ENCODE data around the gene TULP1. TPM values are rescaled to one million over a fixed set of nuclear protein-coding genes. Genes with fewer than 3 reads are reported as not detected.

Gene TULP1
- total RNA-seq, 1 experiment from 2014 or later: not detected

DNA sequence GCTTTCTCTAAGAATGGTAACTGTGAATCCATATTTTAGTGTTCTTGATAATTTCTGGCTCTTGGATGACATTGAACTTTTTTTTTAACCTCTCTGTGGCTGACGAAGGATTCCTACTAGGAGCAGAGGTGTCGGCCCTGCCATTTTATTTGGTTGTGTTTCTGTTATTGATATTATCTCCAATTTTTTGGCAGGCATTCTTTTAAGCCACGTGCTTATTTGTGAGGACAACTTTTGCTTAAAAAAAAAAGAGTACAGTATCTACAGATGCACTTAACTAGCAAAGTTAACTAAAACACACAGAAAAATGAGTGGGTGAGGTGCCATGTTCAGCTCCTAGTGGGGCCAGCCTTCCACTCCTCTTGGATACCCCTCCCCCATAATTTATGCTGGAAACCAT is 59.5 kb downstream of the TULP1 start:
- H3K9ac ChIP-seq (ENCODE audit: low read length): peak overlapping the region; percentile 78
- peak overlapping the region; percentile 78 for H3K4me3 ChIP-seq (ENCODE audit: low read length)
- no peaks in the 10 kb centered on the region; the same call in 1 of the 2 replicates for H4K20me1 ChIP-seq (ENCODE audit: insufficient read depth, low read depth, low read length)
- H3K4me1 ChIP-seq (ENCODE audit: low read length): peaks cover 37% of the 10 kb centered on the region
- H3K9me3 ChIP-seq (ENCODE audit: low read length): no peaks in the 10 kb centered on the region
- peaks cover 13% of the 10 kb centered on the region for H3K79me2 ChIP-seq (ENCODE audit: low read length)
- H3K27me3 ChIP-seq (ENCODE audit: low read length): no peaks in the 10 kb centered on the region
- DNase-seq: no peak
- no peaks in the 10 kb centered on the region for H3K9me2 ChIP-seq (replicated peaks; ENCODE audit: insufficient read depth, low read length)
- no peak overlapping the region for H3K27ac ChIP-seq (ENCODE audit: low read length)
- peak overlapping the region; percentile 3; the same call in 1 of the 2 replicates for H2AFZ ChIP-seq (ENCODE audit: low read length)
- H3K4me2 ChIP-seq (ENCODE audit: low read depth, low read length, poor library complexity, severe bottlenecking): peak overlapping the region; percentile 84
- H3K36me3 ChIP-seq (ENCODE audit: insufficient read depth, low read length): no peaks in the 10 kb centered on the region

DNA sequence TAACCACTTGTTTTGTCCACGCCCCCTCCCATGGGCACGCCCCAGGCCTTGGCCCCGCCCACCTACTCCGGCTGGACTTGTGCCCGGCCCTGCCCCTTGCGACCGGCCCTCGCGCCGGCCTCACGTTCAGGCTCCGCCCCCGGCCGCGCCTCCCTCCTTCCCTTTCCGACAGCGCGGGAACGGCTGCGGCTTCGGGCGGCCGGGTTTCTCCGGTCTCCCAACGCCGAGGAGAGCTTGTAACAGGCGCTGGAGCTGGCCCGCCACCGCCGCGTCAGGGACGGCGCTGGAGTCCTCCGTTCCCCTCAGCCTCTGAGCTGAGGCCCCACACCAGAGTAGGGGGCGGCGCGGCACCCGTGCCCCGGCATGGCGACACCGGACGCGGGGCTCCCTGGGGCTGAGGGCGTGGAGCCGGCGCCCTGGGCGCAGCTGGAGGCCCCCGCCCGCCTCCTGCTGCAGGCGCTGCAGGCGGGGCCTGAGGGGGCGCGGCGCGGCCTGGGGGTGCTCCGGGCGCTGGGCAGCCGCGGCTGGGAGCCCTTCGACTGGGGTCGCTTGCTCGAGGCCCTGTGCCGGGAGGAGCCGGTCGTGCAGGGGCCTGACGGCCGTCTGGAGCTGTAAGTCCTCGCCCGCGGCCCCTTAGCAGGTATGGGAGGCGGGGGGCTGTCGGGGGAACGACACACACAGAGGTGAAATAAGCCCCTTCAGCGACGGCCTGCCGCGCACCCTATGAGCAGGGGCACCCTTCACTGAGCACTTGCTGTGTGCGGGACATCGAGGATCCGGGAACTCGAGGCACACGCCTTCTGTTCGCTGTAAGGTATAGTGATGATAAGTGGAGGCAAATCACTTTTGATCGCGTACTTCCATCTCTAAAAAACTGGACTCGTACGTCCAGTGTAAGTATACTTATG is 60.3 kb downstream of the TULP1 start, which contains the start of gene FANCE:
TSS of gene FANCE (plus strand) at position 156 of the 908 bp plus-strand sequence. CDS start at position 364, 208 bp downstream.
- H3K9me2 ChIP-seq (replicated peaks; ENCODE audit: insufficient read depth, low read length): no peaks in the 10 kb centered on the region
- H3K4me3 ChIP-seq (ENCODE audit: low read length): peak within 1 kb of the TSS; percentile 78
- no peaks in the 10 kb centered on the region for H3K9me3 ChIP-seq (ENCODE audit: low read length)
- H3K27me3 ChIP-seq (ENCODE audit: low read length): no peaks in the 10 kb centered on the region
- 0 out of 2 replicates have a peak within 1 kb of the TSS, but pooled peaks have one; percentile 23 for H3K27ac ChIP-seq (ENCODE audit: low read length)
- no peaks in the 10 kb centered on the region for H3K36me3 ChIP-seq (ENCODE audit: insufficient read depth, low read length)
- H3K79me2 ChIP-seq (ENCODE audit: low read length): peaks cover 13% of the 10 kb centered on the region
- no peaks in the 10 kb centered on the region for H4K20me1 ChIP-seq (ENCODE audit: insufficient read depth, low read depth, low read length)
- peak within 1 kb of the TSS; percentile 78 for H3K9ac ChIP-seq (ENCODE audit: low read length)
- DNase-seq: peak; percentile 96
- peak within 1 kb of the TSS; percentile 84 for H3K4me2 ChIP-seq (ENCODE audit: low read depth, low read length, poor library complexity, severe bottlenecking)
- peaks cover 33% of the 10 kb centered on the region for H3K4me1 ChIP-seq (ENCODE audit: low read length)
- peak within 1 kb of the TSS; percentile 51; the same call in 1 of the 2 replicates for H2AFZ ChIP-seq (ENCODE audit: low read length)

DNA sequence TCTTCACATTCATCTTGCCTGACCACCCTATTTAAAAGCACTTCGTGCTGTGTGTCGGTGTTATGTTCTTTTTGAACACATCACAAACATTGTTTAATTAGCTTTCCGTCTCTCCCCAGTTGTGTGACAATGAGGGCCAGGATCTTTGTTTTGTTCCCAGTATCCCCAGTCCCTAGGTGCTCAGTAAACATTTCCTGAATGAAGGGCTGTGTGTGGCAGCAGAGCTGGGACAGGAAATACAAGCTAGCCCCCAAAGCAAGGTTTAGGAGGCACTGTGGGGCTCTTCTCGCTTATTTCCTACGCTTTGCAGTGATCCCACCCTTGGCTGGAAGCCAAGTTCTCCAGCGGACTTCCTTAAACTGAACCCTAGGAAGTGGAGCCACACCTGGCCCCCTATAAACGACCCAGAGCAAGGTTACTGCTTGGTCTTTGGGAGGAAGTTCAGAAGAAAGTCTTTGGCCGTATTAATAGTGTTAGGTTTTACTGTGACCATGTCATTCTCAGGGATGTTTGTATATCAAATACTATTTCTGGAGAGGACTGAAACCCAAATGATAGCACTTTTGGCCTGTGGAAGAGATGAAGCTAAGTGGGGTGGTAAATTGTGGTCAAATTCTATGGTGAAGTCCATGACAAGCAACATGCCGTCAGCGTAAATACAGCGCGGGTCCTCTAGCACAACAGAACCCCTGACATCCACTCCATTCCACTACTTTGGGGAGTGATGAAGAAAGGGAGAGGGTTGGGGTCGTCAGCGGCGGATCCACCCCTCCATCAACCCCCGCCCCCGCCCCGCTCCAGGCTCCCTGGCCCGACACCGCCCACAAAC is 61.1 kb downstream of the TULP1 start:
- H3K27me3 ChIP-seq (ENCODE audit: low read length): no peaks in the 10 kb centered on the region
- peak overlapping the region; percentile 42 for H3K9ac ChIP-seq (ENCODE audit: low read length)
- H3K4me2 ChIP-seq (ENCODE audit: low read depth, low read length, poor library complexity, severe bottlenecking): peak overlapping the region; percentile 84
- DNase-seq: no peak
- no peaks in the 10 kb centered on the region for H3K9me3 ChIP-seq (ENCODE audit: low read length)
- H2AFZ ChIP-seq (ENCODE audit: low read length): 0 out of 2 replicates have a peak overlapping the region, but pooled peaks have one; percentile 33
- no peaks in the 10 kb centered on the region for H4K20me1 ChIP-seq (ENCODE audit: insufficient read depth, low read depth, low read length)
- peaks cover 13% of the 10 kb centered on the region for H3K79me2 ChIP-seq (ENCODE audit: low read length)
- H3K36me3 ChIP-seq (ENCODE audit: insufficient read depth, low read length): no peaks in the 10 kb centered on the region
- H3K4me3 ChIP-seq (ENCODE audit: low read length): peak overlapping the region; percentile 78
- H3K9me2 ChIP-seq (replicated peaks; ENCODE audit: insufficient read depth, low read length): no peaks in the 10 kb centered on the region
- H3K4me1 ChIP-seq (ENCODE audit: low read length): peaks cover 30% of the 10 kb centered on the region
- no peak overlapping the region for H3K27ac ChIP-seq (ENCODE audit: low read length)

DNA sequence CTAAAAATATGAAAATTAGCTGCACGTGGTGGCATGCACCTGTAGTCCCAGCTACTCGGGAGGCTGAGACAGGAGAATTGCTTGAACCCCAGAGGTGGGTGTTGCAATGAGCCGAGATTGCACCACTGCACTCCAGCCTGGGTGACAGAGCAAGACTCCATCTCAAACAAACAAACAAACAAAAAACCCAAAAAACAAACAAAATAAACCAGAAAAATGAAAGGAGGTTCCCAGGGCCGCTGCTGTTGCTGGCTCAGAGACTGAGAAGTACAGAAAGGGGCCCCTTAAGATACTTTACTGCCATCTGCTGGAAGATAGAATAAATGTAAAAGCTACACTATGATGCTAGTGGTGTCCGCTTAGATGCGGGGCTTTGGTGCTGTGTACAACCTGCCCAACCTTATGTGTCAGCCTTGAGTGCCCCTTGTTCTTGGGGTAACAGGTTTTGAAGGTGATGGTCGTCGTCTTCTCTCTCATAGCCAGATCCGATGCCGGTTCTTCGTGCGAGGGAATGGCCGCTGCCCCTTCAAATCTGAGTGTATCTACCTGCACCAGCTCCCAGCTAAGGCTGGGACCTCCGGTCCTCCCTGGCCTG is 63.3 kb downstream of the TULP1 start:
- Histone ChIP-seq H3K4me2 (ENCODE audit: low read depth, low read length, poor library complexity, severe bottlenecking) (no peak overlapping the region), H3K36me3 (ENCODE audit: insufficient read depth, low read length) (no peaks in the 10 kb centered on the region), H3K27ac (ENCODE audit: low read length) (no peak overlapping the region), H3K9me3 (ENCODE audit: low read length) (no peaks in the 10 kb centered on the region), H3K79me2 (ENCODE audit: low read length) (peaks cover 13% of the 10 kb centered on the region), H4K20me1 (ENCODE audit: insufficient read depth, low read depth, low read length) (no peaks in the 10 kb centered on the region), H3K9me2 (replicated peaks; ENCODE audit: insufficient read depth, low read length) (no peaks in the 10 kb centered on the region), H2AFZ (ENCODE audit: low read length) (no peak overlapping the region), H3K27me3 (ENCODE audit: low read length) (no peaks in the 10 kb centered on the region), H3K9ac (ENCODE audit: low read length) (no peak overlapping the region), H3K4me3 (ENCODE audit: low read length) (no peak overlapping the region), H3K4me1 (ENCODE audit: low read length) (peaks cover 25% of the 10 kb centered on the region)
- DNase-seq: peak; percentile 92

DNA sequence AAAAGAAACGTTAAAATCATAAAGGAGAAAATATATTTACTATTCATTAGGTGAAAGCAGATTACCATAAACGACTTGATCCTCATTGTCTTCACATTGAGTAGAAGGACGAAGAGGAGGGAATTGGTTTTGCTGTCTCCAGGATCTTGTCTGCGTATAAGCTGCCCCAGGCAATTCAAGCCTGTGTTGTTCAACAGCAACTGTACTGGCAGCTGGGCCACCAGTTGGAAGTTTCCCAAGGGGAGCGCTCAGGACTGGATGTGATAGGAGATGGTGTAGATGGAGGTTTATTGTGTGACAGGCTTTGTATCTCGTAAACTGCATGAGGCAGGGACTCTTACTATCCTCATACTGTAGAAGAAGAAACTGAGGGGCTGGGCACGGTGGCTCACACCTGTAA is 64.5 kb downstream of the TULP1 start:
- Histone ChIP-seq H3K9me2 (replicated peaks; ENCODE audit: insufficient read depth, low read length) (no peaks in the 10 kb centered on the region), H3K4me1 (ENCODE audit: low read length) (peaks cover 13% of the 10 kb centered on the region), H3K27me3 (ENCODE audit: low read length) (no peaks in the 10 kb centered on the region), H3K9me3 (ENCODE audit: low read length) (no peaks in the 10 kb centered on the region), H4K20me1 (ENCODE audit: insufficient read depth, low read depth, low read length) (no peaks in the 10 kb centered on the region), H2AFZ (ENCODE audit: low read length) (no peak overlapping the region), H3K4me3 (ENCODE audit: low read length) (no peak overlapping the region), H3K4me2 (ENCODE audit: low read depth, low read length, poor library complexity, severe bottlenecking) (no peak overlapping the region), H3K9ac (ENCODE audit: low read length) (no peak overlapping the region), H3K79me2 (ENCODE audit: low read length) (peaks cover 5% of the 10 kb centered on the region), H3K36me3 (ENCODE audit: insufficient read depth, low read length) (no peaks in the 10 kb centered on the region), H3K27ac (ENCODE audit: low read length) (no peak overlapping the region)
- no peak for DNase-seq

Small RNA genes within 50 kb of the gene (small RNA-seq; reads per million reads assigned to genes)
- gene MIR7111: not detected

Other genes starting within 250 kb of the TULP1 start
- 31.3 and 69.9 TPM in 2 replicates for gene DEF6, start 215.1 kb downstream of the TULP1 start, total RNA-seq (2014; rRNA removed; shearing (Covaris generic); ENCODE audit: low replicate concordance)
- gene PPARD, start 170.3 kb downstream of the TULP1 start, total RNA-seq (2014; rRNA removed; shearing (Covaris generic); ENCODE audit: low replicate concordance): 2.5 and 3.2 TPM in 2 replicates
- 9.8 and 14.8 TPM in 2 replicates for gene FANCE, start 60.6 kb downstream of the TULP1 start, total RNA-seq (2014; rRNA removed; shearing (Covaris generic); ENCODE audit: low replicate concordance)
- gene RPL10A, start 44.5 kb downstream of the TULP1 start, total RNA-seq (2014; rRNA removed; shearing (Covaris generic); ENCODE audit: low replicate concordance): 3,423 and 3,839 TPM in 2 replicates
- not detected in 2 replicates for gene TEAD3, start 15.8 kb downstream of the TULP1 start, total RNA-seq (2014; rRNA removed; shearing (Covaris generic); ENCODE audit: low replicate concordance)
- 22.9 and 28.3 TPM in 2 replicates for gene FKBP5, start 176.0 kb upstream of the TULP1 start, total RNA-seq (2014; rRNA removed; shearing (Covaris generic); ENCODE audit: low replicate concordance)
- gene ARMC12, start 224.1 kb upstream of the TULP1 start, total RNA-seq (2014; rRNA removed; shearing (Covaris generic); ENCODE audit: low replicate concordance): 0.60 and 1.6 TPM in 2 replicates

Data from Karpas-422 (cell line).